Subcutaneous adipose tissue (tissue), 4 donors: ENCODE data around the gene PHETA1. TPM values are rescaled to one million over a fixed set of nuclear protein-coding genes. Genes with fewer than 3 reads are reported as not detected.

Experiments used
- CTCF ChIP-seq: fragments of 450-650 bp; IDR thresholded peaks from one replicate; pipeline ENCODE4 v1.5.1; 2016; ENCODE audit warnings: low read depth, mild to moderate bottlenecking, control low read depth, antibody characterized with exemption, moderate library complexity
- total RNA-seq, 4 donors: library from RNA; depleted of rRNA; stranded (reverse); fragments of >200 nt; gene quantifications; one replicate each; pipeline ENCODE4 v1.1.0, GENCODE V29; 2016

PHETA1 gene
- total RNA-seq, 4 donors from 2014 or later: 2.8 to 14.1 (median 7.1) TPM

GRCh38 chr12:111393700-111394300 lies 24.9 kb upstream of the PHETA1 start:
- TF ChIP-seq CTCF: no peak

GRCh38 chr12:111390910-111391309 lies 22.0 kb upstream of the PHETA1 start:
- TF ChIP-seq CTCF: no peak

GRCh38 chr12:111389635-111390034 lies 20.7 kb upstream of the PHETA1 start:
- TF ChIP-seq CTCF: no peak

GRCh38 chr12:111387747-111388323 lies 18.9 kb upstream of the PHETA1 start:
- no peak for TF ChIP-seq CTCF

GRCh38 chr12:111386885-111387284 lies 18.0 kb upstream of the PHETA1 start:
- TF ChIP-seq CTCF: no peak

GRCh38 chr12:111384596-111384995 lies 15.7 kb upstream of the PHETA1 start:
- TF ChIP-seq CTCF: no peak

GRCh38 chr12:111379942-111380554 lies 11.2 kb upstream of the PHETA1 start:
- no peak for TF ChIP-seq CTCF
